NT2/D1 (cell line): ENCODE data around the gene OR4E2.

Experiments used
- DNase-seq: peaks from one replicate; pipeline ENCODE4 v3.0.0-alpha.2; 2011; ENCODE audit warnings: low read depth, low spot score
- H3K27me3 ChIP-seq: 2 replicates; pipeline ENCODE4 v1.6.0; 2011; ENCODE audit warnings: mild to moderate bottlenecking; ENCODE audit not compliant: insufficient read length, insufficient read depth
- H3K36me3 ChIP-seq: 2 replicates; pipeline ENCODE4 v1.6.1; 2011; ENCODE audit warnings: mild to moderate bottlenecking, low read length, mixed read lengths; ENCODE audit not compliant: insufficient read depth, insufficient read length
- H3K4me1 ChIP-seq: 2 replicates; pipeline ENCODE4 v1.5.1; 2011; ENCODE audit not compliant: insufficient read depth, insufficient read length
- H3K4me3 ChIP-seq: 2 replicates; pipeline ENCODE4 v1.5.1; 2011; ENCODE audit warnings: low read depth; ENCODE audit not compliant: insufficient read length
- H3K9ac ChIP-seq: 2 replicates; pipeline ENCODE4 v1.6.0; 2011; ENCODE audit warnings: low read depth; ENCODE audit not compliant: insufficient read length
- H3K9me3 ChIP-seq: 2 replicates; pipeline ENCODE4 v1.5.1; 2011; ENCODE audit warnings: mild to moderate bottlenecking, low read length; ENCODE audit not compliant: insufficient read depth
- SUZ12 ChIP-seq: IDR thresholded peaks from 2 replicates; pipeline ENCODE4 v1.6.1; 2011; ENCODE audit not compliant: insufficient read length, insufficient read depth; ENCODE audit errors: extremely low read depth
- YY1 ChIP-seq: IDR thresholded peaks from 2 replicates; pipeline ENCODE4 v1.6.1; 2011; ENCODE audit not compliant: insufficient read length, insufficient read depth
- ZNF274 ChIP-seq: IDR thresholded peaks from 2 replicates; pipeline ENCODE4 v1.6.1; 2011; ENCODE audit warnings: mild to moderate bottlenecking, low read depth, low read length

The OR4E2 gene

GRCh38 chr14:21711360-21711961 is 57.8 kb downstream of the OR4E2 start:
- Histone ChIP-seq H3K36me3 (no peaks in the 10 kb centered on the region), H3K4me3 (no peak overlapping the region), H3K9ac (no peak overlapping the region), H3K9me3 (peaks cover 4% of the 10 kb centered on the region; the same call in 1 of the 2 replicates), H3K27me3 (no peaks in the 10 kb centered on the region), H3K4me1 (no peaks in the 10 kb centered on the region)
- DNase-seq, result peak; percentile 6
- TF ChIP-seq ZNF274 (no peak), SUZ12 (no peak), YY1 (no peak)

- no peaks in the 10 kb centered on the region for H3K27me3 ChIP-seq
- no peak overlapping the region for H3K9ac ChIP-seq
- TF ChIP-seq YY1, result no peak
- TF ChIP-seq ZNF274, result no peak
- TF ChIP-seq SUZ12, result no peak
- DNase-seq, result no peak
- H3K36me3 ChIP-seq, result no peaks in the 10 kb centered on the region
- H3K4me3 ChIP-seq, result no peak overlapping the region
- H3K9me3 ChIP-seq, result no peaks in the 10 kb centered on the region
- no peaks in the 10 kb centered on the region for H3K4me1 ChIP-seq
Observed at GRCh38 chr14:21712036-21712435, 58.4 kb downstream of the OR4E2 start.

- Histone ChIP-seq H3K36me3 (no peaks in the 10 kb centered on the region), H3K4me3 (no peak overlapping the region), H3K4me1 (no peaks in the 10 kb centered on the region), H3K27me3 (no peaks in the 10 kb centered on the region), H3K9me3 (no peaks in the 10 kb centered on the region), H3K9ac (no peak overlapping the region)
- no peak for TF ChIP-seq YY1
- TF ChIP-seq ZNF274, result no peak
- TF ChIP-seq SUZ12, result no peak
- DNase-seq, result no peak
Observed at GRCh38 chr14:21714318-21714929, 60.8 kb downstream of the OR4E2 start.
